ENCODE measurements around the gene SF3A2.

Gene SF3A2

DNA sequence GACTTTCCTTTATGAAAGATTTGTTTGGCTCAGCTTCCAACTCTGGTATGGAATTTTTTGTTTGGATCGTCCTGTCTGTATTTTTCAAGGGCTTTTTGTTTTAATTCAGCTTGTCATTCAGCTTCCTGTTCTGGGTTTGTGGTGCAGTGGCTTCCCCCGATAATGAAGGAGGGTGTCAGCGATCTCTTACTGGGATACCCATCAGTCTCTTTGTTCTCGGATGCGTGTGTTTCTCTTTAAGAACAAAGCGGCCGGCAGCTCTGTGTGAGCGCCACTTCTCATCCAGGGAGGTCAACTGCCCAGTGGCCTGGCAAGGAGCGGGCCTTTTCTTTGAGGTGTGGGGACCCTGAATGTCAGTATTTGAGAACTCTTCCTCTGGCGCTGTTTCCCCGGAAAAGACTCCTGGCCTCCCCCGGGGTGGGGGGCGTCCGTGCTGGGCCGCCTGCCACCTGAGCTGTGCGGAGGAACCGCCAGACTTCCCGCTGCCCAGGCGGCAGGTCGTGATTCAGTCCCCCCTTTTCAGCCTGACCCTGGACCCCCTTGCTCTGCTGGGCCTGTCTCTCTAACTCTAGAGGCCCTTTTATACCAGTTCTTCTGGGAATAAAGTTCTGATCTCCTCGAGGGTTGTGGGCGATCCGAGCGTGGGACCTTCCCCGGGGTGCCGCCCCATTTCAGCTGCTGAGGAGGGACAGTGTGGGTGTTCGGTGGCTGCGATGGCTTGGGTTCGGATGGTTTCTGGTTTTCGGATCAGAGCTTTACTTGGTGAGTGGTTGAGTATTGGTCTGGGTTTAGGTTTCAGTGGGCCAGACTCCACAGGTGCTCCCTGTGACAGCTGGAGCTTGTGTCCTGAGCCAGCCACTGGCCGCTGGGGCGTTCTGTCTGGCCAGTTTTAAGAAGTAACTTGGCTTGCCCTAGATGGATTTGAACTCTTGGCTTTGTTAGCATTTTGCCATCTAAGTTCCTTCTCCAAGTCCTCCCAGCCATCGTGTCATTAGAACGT is 3.4 kb downstream of the SF3A2 start:
- DNase-seq (ENCODE audit: low read depth in 2 of 3, low spot score in 1 of 3), result no peak

GRCh38 chr19:2240881-2241760 is 4.5 kb downstream of the SF3A2 start:
- DNase-seq (ENCODE audit: low read depth in 2 of 3, low spot score in 1 of 3), result no peak

- DNase-seq (ENCODE audit: low read depth in 2 of 3, low spot score in 1 of 3), result no peak
Measured at GRCh38 chr19:2242092-2242537, 5.5 kb downstream of the SF3A2 start.

GRCh38 chr19:2242816-2243215 is 6.2 kb downstream of the SF3A2 start:
- DNase-seq (ENCODE audit: low read depth in 2 of 3, low spot score in 1 of 3), result no peak

- no peak for DNase-seq (ENCODE audit: low read depth in 2 of 3, low spot score in 1 of 3)
Measured at GRCh38 chr19:2243274-2244124, 6.9 kb downstream of the SF3A2 start.

- DNase-seq (ENCODE audit: low read depth in 2 of 3, low spot score in 1 of 3), result no peak
Measured at GRCh38 chr19:2244125-2244411, 7.4 kb downstream of the SF3A2 start.

GRCh38 chr19:2244486-2244885 is 7.9 kb downstream of the SF3A2 start:
- no peak for DNase-seq (ENCODE audit: low read depth in 2 of 3, low spot score in 1 of 3)

- DNase-seq (ENCODE audit: low read depth in 2 of 3, low spot score in 1 of 3), result no peak
Measured at GRCh38 chr19:2245273-2245672, 8.6 kb downstream of the SF3A2 start.

- DNase-seq (ENCODE audit: low read depth in 2 of 3, low spot score in 1 of 3), result no peak
Measured at GRCh38 chr19:2246014-2246620, 9.5 kb downstream of the SF3A2 start.

DNA sequence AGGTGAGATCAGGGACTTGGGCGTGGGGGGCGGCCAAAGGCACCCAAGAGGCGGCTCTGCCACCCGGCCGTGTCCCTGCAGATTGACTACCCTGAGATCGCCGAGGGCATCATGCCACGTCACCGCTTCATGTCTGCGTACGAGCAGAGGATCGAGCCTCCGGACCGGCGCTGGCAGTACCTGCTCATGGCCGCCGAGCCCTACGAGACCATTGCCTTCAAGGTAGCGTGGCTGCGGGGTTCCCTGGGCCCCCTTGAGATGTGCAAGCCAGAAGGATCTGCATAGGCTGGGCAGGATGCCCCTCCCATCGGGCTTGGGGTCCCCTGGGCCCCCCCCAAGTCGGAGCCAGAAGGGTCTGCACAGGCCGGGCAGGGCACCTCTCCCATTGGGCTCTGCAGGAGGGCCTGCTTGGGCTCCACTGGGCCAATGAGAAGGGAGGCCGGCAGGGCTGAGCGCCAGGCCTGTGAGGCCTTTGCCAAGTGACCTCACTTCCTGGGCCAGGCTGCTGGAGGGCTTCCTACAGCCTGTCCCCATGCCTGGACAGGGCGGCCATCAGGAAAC is 10.3 kb downstream of the SF3A2 start:
- no peak for DNase-seq (ENCODE audit: low read depth in 2 of 3, low spot score in 1 of 3)

DNA sequence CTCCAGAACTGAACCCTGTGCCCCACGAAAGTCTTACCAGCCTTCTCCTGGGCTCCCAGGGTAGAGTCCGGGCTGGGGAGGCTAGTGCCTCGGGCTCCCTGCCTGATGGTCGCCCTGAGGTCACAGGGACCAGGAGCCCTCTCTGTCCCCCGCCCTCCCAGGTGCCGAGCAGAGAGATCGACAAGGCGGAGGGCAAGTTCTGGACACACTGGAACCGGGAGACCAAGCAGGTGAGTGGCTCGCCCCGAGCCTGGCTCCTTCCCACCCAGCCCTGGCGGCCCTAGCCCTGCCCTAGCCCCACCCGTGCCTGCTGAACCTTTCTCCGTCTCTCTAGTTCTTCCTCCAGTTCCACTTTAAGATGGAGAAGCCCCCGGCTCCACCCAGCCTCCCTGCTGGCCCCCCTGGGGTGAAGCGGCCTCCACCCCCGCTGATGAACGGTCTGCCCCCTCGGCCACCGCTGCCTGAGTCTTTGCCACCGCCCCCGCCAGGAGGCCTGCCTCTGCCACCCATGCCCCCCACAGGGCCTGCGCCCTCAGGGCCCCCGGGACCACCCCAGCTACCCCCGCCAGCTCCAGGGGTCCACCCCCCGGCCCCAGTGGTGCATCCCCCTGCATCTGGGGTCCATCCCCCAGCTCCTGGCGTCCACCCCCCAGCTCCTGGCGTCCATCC is 10.9 kb downstream of the SF3A2 start:
- DNase-seq (ENCODE audit: low read depth in 2 of 3, low spot score in 1 of 3), result no peak

DNA sequence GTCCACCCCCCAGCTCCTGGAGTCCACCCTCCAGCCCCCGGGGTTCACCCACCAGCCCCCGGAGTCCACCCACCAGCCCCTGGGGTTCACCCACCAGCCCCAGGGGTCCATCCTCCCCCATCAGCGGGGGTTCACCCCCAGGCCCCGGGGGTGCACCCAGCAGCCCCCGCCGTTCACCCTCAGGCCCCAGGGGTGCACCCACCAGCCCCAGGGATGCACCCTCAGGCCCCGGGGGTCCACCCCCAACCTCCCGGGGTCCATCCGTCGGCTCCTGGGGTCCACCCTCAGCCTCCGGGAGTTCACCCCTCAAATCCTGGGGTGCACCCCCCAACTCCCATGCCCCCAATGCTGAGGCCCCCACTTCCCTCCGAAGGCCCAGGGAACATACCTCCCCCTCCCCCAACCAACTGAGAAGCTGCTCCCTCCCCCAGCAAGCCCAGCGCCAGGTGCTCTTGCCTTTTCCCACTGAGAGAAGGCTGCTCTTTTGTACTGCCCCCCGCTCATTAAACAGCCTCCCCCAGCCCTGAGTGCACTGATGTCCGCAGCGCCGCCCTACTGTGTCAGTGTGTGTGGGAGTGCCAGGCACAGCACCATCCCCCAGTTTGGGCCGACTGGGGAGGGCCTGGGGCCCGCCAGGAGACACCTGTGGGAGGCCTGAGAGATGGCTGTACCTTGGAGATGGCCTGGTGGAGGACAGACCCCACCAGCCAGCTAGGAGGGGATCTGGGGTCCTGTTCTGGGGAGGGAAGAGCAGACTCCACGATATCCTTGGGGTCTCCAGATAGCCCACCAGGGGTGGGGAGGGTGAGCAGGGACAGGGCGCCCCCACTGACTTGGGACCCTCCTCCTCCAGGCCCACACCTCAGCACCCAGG is 11.7 kb downstream of the SF3A2 start:
- no peak for DNase-seq (ENCODE audit: low read depth in 2 of 3, low spot score in 1 of 3)

- no peak for DNase-seq (ENCODE audit: low read depth in 2 of 3, low spot score in 1 of 3)
Measured at GRCh38 chr19:2249010-2249866, 12.6 kb downstream of the SF3A2 start, which contains the start of gene AMH. Gene AMH, plus strand, starts transcription at chr19:2249323. Its CDS starts 10 bp downstream, at chr19:2249333.

DNA sequence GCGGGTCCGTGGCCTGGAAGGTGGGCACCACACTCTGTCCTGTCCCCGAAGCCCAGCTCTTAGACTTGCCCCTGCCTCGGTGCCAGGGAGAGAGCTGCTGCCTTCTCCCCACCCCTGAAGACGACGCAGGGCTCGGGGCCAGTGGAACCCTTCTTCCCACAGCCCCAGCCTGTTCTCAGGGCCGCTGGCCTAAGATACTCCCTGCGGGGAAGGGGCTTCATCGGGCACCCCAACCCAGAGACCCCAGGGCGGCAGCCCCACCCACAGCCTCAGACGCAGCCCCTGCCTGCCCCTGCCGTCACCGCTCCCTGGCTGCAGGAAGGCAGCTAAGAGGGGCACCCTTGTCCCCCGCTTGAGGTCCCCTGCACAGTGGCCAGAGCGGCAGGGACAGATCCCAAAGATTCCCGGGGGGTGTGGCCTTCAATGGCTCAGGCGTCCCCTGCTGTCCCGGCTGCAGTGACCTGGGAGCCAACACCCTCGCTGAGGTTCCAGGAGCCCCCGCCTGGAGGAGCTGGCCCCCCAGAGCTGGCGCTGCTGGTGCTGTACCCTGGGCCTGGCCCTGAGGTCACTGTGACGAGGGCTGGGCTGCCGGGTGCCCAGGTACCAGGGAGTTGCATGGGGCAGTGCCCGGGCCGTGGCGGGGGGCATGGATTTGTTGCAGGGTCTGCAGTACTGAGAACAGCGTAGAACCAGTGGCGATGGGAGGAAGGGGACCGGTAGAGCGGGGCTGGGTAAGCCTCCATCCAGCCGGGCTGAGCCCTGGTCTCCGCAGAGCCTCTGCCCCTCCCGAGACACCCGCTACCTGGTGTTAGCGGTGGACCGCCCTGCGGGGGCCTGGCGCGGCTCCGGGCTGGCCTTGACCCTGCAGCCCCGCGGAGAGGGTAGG is 13.5 kb downstream of the SF3A2 start:
- DNase-seq (ENCODE audit: low read depth in 2 of 3, low spot score in 1 of 3), result no peak

- no peak for DNase-seq (ENCODE audit: low read depth in 2 of 3, low spot score in 1 of 3)
Measured at GRCh38 chr19:2250766-2251105, 14.1 kb downstream of the SF3A2 start.

DNA sequence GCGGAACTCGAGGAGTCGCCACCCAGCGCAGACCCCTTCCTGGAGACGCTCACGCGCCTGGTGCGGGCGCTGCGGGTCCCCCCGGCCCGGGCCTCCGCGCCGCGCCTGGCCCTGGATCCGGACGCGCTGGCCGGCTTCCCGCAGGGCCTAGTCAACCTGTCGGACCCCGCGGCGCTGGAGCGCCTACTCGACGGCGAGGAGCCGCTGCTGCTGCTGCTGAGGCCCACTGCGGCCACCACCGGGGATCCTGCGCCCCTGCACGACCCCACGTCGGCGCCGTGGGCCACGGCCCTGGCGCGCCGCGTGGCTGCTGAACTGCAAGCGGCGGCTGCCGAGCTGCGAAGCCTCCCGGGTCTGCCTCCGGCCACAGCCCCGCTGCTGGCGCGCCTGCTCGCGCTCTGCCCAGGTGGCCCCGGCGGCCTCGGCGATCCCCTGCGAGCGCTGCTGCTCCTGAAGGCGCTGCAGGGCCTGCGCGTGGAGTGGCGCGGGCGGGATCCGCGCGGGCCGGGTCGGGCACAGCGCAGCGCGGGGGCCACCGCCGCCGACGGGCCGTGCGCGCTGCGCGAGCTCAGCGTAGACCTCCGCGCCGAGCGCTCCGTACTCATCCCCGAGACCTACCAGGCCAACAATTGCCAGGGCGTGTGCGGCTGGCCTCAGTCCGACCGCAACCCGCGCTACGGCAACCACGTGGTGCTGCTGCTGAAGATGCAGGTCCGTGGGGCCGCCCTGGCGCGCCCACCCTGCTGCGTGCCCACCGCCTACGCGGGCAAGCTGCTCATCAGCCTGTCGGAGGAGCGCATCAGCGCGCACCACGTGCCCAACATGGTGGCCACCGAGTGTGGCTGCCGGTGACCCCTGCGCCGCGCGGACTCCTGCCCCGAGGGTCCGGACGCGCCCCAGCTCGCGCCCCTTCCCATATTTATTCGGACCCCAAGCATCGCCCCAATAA is 14.8 kb downstream of the SF3A2 start:
- DNase-seq (ENCODE audit: low read depth in 2 of 3, low spot score in 1 of 3), result no peak

Measured in stimulated activated CD4-positive, alpha-beta T cell treated with anti-CD3 and anti-CD28 coated beads, Interleukin-12 subunit alpha, Interleukin-12 subunit beta, amount 100 ng/mL, for 48 hours (primary cell).